Measurements from ENCODE around the gene SERPINB12.

Gene SERPINB12

DNA sequence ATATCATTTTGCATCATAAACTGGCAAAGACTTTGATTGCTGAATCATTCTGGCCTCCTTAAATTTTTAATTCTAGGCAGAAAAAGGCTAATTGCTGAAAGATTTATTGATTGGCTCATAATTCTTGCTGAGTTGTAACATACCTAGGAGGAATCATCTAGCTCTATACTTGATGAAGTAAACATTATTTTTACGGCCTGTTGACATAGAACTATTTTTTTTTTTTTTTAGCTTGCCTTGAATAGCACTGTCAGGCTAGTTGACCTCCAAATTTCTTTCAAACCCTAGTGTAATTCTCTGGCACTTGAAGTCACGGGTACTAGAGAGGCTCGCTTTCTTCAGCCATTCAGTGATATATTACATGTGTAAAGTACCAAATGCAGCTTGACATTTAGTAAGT is 2.8 kb downstream of the SERPINB12 start:
- no peak overlapping the region for H3K27ac ChIP-seq
- DNase-seq (ENCODE audit: low read depth, low spot score), result no peak

- DNase-seq (ENCODE audit: low read depth, low spot score), result no peak
- peak overlapping the region; percentile 35 for H3K27ac ChIP-seq
Observed at GRCh38 chr18:63550068-63550467, 7.9 kb downstream of the SERPINB12 start.

DNA sequence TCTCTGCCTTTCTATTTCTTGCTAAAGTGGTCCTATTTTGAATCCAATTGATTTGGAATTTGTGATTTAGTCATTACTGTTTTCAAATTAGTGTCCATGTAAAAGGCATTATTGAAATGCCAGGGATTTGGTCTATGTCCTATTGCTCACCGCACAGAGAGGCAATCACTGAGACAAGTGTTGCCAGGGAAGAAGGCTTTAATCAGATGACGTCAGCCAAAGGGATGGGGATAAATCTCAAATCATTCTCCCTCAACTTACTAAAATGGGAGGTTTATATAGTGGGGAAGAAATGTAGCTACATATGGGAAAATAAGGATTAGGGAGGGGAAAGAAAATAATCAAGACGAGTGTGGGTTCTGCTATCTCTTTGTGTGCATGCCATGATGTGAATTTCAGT is 9.6 kb downstream of the SERPINB12 start:
- H3K27ac ChIP-seq, result peak overlapping the region; percentile 91
- no peak for DNase-seq (ENCODE audit: low read depth, low spot score)

DNA sequence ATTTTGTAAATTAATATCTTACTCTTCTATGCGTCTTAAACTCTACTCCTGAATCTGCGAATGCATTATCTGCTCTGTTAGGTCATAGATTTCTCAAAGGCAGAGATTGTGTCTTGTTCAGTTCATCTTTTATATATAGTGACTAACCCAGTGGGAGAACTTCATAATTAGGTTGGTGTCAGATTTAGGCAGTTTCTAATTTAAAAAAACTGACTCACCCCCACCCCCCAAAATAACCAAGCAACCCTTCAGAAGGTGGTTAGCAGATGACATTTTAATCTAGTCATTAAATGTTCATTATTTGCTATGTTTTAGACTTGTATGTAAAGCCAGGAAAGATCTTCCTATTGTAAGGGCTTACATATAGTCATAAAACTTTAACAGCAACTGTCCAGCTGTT is 10.4 kb downstream of the SERPINB12 start:
- H3K27ac ChIP-seq, result peak overlapping the region; percentile 91
- no peak for DNase-seq (ENCODE audit: low read depth, low spot score)

DNA sequence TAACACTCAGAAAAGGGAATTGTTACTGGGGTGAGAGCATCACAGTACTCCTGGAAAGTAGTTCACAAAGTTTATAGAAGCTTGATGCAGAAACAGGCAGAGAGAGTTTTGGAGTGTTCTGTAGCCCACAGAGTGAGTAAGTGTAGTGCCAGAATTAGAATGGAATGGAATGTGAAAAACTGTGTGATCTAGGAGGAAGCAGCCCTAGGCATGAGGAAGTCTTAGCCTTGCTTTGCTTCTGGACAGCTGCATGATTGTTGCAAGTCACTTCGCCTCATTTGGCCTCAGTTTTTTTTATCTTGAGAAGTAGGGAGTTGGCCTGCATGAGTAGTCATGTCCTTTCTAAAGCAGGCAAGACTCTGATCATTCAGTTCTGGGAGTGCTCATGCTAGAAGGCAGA is 10.9 kb downstream of the SERPINB12 start:
- H3K27ac ChIP-seq, result peak overlapping the region; percentile 91
- peak; percentile 96 for DNase-seq (ENCODE audit: low read depth, low spot score)

GRCh38 chr18:63559567-63560491 is 17.7 kb downstream of the SERPINB12 start:
- H3K27ac ChIP-seq, result peak overlapping the region; percentile 13
- peak; percentile 58 for DNase-seq (ENCODE audit: low read depth, low spot score)

GRCh38 chr18:63562284-63562683 is 20.1 kb downstream of the SERPINB12 start:
- no peak overlapping the region for H3K27ac ChIP-seq
- no peak for DNase-seq (ENCODE audit: low read depth, low spot score)

- no peak for DNase-seq (ENCODE audit: low read depth, low spot score)
- no peak overlapping the region for H3K27ac ChIP-seq
Observed at GRCh38 chr18:63564021-63564420, 21.9 kb downstream of the SERPINB12 start.

DNA sequence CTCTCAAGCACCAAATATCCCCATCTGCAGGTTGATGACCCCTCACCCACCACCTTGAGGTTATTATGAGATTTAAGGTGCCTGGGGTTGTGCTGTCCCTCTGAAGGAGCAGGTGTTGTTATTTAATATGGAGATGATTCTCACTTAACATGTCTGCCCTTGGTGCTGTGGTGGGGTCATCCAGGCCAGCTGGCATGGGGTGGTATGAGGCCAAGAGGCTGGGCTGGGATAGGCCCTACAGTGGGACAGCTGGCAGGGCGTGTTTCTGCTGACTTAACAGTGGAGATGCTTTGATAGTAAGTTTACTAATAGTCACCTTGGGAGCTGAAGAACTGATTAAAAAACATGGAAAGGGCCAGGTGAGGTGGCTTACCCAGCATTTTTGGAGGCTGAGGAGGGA is 22.4 kb downstream of the SERPINB12 start:
- no peak overlapping the region for H3K27ac ChIP-seq
- no peak for DNase-seq (ENCODE audit: low read depth, low spot score)

DNA sequence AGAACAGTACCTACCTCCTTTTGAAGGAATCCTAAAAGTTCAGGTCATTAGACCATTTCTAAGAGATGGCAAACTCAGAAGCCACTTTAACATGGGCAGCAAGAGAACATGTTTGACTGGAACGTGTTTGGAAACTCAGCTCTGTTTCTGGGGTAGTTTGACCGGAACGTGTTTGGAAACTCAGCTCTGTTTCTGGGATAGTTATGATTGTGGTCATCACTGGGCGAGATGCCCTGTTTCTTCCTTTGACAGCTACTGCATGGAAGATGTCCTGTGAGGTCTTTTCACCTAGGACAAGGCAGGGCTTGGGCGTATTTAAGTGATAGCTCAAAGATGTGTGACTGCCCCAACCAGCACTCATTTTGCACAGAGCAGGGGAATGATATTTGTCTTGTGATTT is 25.1 kb downstream of the SERPINB12 start:
- DNase-seq (ENCODE audit: low read depth, low spot score), result no peak
- H3K27ac ChIP-seq, result no peak overlapping the region

- no peak for DNase-seq (ENCODE audit: low read depth, low spot score)
- H3K27ac ChIP-seq, result no peak overlapping the region
Observed at GRCh38 chr18:63567825-63568224, 25.7 kb downstream of the SERPINB12 start.

- H3K27ac ChIP-seq, result no peak overlapping the region
- DNase-seq (ENCODE audit: low read depth, low spot score), result no peak
Observed at GRCh38 chr18:63570721-63571120, 28.6 kb downstream of the SERPINB12 start.

DNA sequence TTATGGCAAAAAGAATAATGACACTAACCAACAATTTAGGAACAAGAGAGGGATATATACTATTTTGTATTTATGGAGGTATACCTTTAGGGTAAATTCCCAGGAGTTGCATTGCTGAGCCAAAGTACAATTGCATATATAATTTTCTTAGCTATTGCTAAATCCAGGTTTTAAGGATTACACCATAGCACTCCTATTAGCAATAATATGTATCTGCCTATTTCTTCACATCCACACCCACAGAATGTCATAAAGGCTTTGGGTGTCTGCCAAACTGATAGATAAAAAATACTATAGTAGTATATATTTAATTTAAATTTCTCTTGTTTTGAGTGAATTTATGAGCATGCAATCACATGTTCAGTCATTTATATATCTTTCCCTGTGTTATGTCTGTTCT is 33.5 kb downstream of the SERPINB12 start:
- no peak for DNase-seq (ENCODE audit: low read depth, low spot score)
- H3K27ac ChIP-seq, result no peak overlapping the region

- no peak for DNase-seq (ENCODE audit: low read depth, low spot score)
- H3K27ac ChIP-seq, result no peak overlapping the region
Observed at GRCh38 chr18:63578357-63578958, 36.3 kb downstream of the SERPINB12 start.

DNA sequence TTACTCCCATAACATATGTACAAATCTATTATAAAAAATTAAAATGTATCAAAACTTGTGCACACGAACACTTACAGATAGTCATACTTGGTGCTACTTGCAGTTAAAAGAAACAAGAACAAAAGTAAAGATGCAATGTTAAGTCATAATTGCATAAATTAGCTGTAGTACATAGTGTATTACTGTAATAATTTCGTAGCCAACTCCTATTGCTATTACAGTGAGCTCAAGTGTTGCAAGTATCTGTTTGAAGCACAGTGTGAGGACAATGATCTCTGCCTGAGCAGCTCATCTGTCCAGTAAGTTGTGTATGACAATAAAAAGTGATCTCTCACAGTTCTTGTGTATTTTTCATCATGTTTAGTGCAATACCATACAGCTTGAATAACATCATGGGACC is 37.4 kb downstream of the SERPINB12 start:
- no peak for DNase-seq (ENCODE audit: low read depth, low spot score)
- H3K27ac ChIP-seq, result no peak overlapping the region

DNA sequence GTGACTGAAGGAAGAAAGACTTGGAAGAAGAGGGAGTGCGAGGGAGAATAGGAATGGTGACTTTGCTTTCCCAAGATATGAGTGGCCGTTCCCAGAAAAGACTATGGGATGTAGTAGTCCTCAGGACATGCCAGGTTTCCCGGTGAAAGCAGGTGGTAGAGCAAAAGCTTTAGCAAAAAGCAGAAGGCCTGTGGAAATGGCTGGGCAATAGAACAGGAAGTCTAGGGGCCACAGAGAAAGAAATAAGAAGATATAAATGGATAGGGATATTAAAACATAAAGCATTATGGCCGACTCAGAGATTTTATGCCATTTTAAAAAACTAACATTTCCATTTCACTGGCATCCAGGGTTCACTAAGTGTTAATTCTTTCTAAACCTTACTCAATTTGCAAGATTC is 43.8 kb downstream of the SERPINB12 start:
- peak overlapping the region; percentile 86 for H3K27ac ChIP-seq
- no peak for DNase-seq (ENCODE audit: low read depth, low spot score)

- peak overlapping the region; percentile 86 for H3K27ac ChIP-seq
- DNase-seq (ENCODE audit: low read depth, low spot score), result no peak
Observed at GRCh38 chr18:63586431-63586830, 44.3 kb downstream of the SERPINB12 start.

- H3K27ac ChIP-seq, result peak within 1 kb of the TSS; percentile 86
- DNase-seq (ENCODE audit: low read depth, low spot score), result peak; percentile 88
Observed at GRCh38 chr18:63586966-63587365, 44.8 kb downstream of the SERPINB12 start, which contains the start of gene SERPINB13. Gene SERPINB13, plus strand, starts transcription at chr18:63587343. Its CDS starts 1,325 bp downstream, at chr18:63588668.

GRCh38 chr18:63588909-63589308 is 46.7 kb downstream of the SERPINB12 start:
- no peak overlapping the region for H3K27ac ChIP-seq
- DNase-seq (ENCODE audit: low read depth, low spot score), result no peak

DNA sequence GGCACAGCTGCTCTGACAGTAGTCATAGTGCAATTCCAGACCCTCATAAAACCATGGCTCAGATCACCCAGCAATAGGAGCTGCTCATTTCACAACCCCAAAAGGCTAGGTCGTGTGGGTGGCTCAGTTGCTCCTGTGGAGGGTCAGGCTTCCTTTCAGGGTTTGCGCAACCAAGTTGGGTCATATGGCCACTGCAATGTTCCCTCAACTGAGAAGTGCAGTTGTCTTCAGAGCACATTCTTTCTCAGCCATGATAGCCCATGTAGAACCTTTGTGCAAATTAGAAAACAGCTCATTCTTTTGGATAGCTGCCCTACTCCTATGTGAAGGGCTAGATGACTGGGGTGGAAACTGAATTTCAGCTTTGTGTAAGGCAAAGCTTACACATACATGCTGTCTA is 48.2 kb downstream of the SERPINB12 start:
- DNase-seq (ENCODE audit: low read depth, low spot score), result no peak
- H3K27ac ChIP-seq, result no peak overlapping the region

DNA sequence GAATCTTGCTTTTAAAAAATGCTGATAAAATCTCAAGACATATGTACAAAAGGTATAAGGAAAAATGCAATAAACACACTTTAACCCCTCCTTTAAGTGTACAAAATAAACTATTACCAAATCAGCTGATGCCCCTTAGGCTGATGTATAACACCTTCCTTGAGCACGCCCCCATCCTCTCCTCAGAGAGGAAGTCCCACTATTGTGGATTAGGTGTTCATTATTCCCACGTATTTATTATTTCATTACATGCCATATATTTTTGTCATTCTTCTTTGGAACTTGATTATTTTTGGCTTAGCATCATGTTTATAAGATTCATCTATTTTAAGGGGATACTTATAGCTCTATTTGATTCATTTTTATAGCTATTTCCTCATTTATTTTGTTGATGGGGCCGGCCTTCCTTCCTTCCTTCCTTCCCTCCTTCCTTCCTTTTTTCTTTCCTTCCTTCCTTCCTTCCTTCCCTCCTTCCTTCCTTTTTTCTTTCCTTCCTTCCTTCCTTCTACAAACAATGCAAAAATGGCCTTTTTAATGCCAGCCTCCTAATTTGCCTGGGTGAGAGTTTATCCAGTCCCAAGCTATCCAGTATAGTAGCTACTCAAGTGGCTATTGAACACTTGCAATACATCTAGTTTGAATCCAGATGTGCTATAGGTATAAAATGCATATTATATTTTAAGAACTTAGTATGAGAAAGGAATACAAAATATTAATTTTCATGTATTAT is 49.0 kb downstream of the SERPINB12 start:
- no peak for DNase-seq (ENCODE audit: low read depth, low spot score)
- no peak overlapping the region for H3K27ac ChIP-seq
